ENCODE measurements around the gene COL27A1.

The COL27A1 gene

DNA sequence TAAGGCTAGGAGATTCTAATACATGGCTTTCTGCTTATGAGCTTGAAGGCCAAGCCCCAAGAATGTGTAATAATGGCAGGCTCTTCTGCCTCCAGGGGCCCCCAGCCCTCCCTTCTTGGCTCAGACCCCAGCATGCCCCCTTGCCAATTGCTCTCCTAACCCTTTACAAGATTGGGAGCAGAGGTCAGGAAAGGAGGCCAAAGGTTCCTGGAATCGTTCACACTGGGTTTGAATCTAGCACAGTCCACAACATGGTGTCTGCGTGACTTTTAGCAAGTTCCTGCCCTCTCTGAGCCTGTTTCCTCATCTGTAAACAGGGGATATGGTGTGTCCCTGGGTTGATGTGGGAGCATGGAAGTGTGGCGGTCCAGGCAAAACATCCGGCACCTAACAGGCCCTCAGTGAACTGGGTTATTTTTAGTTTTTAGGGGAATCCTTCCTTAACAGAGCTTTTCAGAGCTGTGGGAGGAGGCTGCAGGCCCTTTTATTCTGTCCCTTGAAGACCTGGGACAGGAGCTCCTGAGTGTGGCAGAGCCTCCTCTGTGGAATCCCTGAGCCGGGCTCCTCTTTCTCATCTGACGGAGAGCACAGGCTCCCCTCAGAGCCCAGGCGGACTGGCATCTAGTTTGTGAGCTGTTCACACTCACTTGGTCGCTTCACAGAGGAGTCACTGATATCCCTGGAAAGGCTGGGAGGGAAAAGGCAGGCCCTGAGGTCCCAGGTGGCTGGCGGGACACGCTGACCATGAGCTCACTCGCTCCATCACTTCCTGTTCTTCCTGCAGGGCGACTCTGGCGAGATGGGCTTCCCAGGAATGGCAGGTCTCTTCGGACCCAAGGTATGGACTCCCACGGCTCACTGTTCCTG is 144.2 kb downstream of the COL27A1 start:
- DNase-seq (ENCODE audit: extremely low read depth in 1 of 2, low read depth in 1 of 2): no peak

- DNase-seq (ENCODE audit: extremely low read depth in 1 of 2, low read depth in 1 of 2): no peak
Measured at GRCh38 chr9:114300153-114300845, 145.0 kb downstream of the COL27A1 start.

- DNase-seq (ENCODE audit: extremely low read depth in 1 of 2, low read depth in 1 of 2): no peak
Measured at GRCh38 chr9:114300846-114301797, 145.8 kb downstream of the COL27A1 start.

DNA sequence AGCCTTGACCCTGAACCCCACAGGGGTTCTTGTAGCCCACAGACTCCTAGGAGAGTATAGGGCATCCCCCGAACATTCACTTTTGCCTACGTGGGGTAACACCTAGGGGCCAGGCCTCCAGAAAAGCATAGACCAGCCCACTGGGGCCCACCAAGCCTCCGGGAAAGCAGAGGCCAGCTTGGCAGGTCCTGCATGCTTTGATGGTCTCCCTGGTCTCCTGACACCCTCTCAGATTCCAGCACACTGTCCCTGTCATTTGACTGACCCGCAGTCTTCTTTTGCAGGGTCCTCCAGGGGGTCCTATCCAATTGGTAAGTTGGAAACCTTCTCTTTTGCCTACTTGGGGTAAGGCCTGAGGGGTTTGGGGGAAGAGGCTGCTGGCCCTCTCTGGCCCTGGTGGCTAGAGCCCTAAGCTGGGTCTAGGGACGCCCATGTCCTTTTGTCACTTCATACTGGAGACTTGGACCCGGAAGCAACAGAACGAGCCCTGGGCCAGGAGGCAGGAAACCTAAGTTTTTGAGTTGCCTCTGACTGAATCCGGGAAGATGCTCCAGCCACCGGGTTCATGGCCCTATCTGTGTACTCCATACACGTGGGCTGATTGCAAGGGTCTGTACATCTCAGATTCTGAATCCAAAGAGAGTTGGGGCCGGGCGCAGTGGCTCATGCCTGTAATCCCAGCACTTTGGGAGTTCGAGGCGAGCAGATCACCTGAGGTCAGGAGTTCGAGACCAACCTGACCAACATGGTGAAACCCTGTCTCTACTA is 146.6 kb downstream of the COL27A1 start:
- DNase-seq (ENCODE audit: extremely low read depth in 1 of 2, low read depth in 1 of 2): no peak

GRCh38 chr9:114302727-114303126 is 147.4 kb downstream of the COL27A1 start:
- no peak for DNase-seq (ENCODE audit: extremely low read depth in 1 of 2, low read depth in 1 of 2)

DNA sequence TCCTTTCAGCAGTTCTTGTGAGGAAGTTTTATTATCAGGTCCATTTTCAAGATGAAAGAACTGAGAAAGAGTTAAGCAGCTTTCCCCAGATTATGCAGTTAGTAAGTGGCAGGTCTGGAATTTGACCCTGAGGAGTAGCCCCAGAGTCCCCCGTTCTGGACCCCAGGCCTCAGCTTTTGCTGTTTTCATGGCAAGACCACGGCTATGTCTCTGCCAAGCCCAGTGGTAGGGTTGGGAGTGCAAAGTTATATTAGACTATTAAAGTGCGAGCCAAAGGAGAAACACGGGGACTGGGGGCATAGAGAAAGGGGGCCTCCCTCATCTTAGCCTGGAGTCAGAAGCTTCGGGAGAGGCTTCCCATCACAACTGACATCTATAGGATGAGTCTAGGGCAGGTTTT is 148.2 kb downstream of the COL27A1 start:
- no peak for DNase-seq (ENCODE audit: extremely low read depth in 1 of 2, low read depth in 1 of 2)

- no peak for DNase-seq (ENCODE audit: extremely low read depth in 1 of 2, low read depth in 1 of 2)
Measured at GRCh38 chr9:114303977-114304376, 148.6 kb downstream of the COL27A1 start.

DNA sequence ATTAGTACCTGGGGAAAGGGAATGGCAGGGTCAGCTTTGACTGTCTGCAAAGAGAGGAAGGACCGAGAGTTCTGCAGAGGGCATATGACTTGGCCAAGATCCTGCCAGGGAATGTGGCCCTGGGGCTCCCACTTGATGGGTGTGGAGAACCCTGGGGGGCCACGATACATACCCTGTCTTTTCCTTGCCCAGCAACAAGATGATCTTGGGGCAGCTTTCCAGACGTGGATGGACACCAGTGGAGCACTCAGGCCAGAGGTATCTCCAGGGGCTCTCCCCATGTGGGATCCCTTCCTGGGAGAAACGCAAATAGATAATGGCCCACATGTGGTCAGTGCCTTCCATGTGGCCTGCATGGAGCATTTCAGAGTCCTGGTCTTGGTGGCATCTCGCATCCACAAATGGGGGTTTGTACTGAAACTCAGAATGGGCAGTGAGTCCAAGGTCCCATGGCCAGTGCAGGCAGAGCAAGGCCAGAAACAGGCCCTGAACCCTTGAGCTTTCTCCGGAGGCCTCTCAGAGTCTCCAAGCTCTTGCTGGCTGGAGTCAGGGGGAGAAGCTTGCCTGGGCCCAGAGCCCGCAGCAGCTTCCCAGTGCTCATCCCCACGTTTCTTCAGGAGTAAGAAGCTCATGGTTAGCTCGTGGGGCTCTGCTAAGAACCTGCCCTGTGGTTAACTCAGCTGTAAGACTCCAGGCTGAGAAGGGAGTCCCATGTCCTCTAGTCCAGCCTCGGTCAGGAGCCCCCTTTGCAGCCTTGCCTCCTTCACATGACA is 149.3 kb downstream of the COL27A1 start:
- no peak for DNase-seq (ENCODE audit: extremely low read depth in 1 of 2, low read depth in 1 of 2)

- no peak for DNase-seq (ENCODE audit: extremely low read depth in 1 of 2, low read depth in 1 of 2)
Measured at GRCh38 chr9:114307899-114308267, 152.5 kb downstream of the COL27A1 start.

GRCh38 chr9:114308361-114308950 is 153.1 kb downstream of the COL27A1 start:
- no peak for DNase-seq (ENCODE audit: extremely low read depth in 1 of 2, low read depth in 1 of 2)

DNA sequence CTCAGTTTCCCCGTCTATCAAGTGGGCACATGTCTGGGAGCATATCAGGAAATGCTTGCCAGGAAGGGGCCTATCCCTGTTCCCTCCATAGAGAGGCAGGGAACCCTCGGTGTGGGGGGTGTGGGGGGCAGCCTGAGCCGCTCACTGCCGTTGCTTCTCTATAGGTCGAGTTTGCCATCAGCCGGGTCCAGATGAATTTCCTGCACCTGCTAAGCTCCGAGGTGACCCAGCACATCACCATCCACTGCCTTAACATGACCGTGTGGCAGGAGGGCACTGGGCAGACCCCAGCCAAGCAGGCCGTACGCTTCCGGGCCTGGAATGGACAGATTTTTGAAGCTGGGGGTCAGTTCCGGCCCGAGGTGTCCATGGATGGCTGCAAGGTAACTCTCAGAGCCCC is 153.8 kb downstream of the COL27A1 start:
- no peak for DNase-seq (ENCODE audit: extremely low read depth in 1 of 2, low read depth in 1 of 2)

DNA sequence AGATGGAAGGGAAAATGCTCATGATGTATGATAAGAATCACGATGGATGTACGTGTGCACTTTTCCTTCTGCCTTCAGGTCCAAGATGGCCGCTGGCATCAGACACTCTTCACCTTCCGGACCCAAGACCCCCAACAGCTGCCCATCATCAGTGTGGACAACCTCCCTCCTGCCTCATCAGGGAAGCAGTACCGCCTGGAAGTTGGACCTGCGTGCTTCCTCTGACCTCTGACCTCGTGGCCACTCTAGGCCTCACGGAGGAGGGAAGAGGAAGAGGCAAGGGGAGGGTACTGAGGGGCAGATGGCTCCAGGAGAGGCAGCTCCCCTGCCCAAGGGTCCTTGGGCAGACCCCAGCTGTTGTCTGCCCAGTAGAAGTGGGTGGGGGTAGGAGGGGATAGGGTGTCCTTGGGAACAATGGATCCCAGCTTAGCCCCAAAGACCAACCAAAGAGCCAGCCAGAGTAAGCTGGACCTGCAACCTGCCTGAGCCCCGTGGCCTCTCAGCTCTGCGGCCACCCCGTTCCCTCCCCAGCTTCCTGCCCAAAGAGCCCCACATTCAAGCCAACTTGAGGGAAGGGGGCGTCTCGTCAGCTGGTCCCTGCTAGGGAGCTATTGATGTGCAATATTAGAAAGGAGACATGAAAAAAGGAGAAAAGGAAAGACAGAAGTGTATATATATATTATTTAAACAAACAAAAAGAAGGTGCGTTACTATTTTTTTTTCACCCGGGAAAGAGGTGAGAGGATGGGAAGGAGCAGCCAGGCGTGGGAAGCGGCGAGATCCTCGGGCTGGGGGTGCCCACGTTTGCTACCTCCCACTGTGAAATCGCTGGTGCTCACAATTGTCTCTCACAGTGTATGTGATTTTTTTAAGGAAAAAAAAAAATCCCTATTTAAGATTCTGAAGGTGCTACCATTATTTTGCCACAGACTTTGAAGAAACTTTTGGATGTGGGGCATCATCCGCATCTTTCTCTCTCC is 155.4 kb downstream of the COL27A1 start:
- DNase-seq (ENCODE audit: extremely low read depth in 1 of 2, low read depth in 1 of 2): no peak

- no peak for DNase-seq (ENCODE audit: extremely low read depth in 1 of 2, low read depth in 1 of 2)
Measured at GRCh38 chr9:114311571-114312512, 156.5 kb downstream of the COL27A1 start.

GRCh38 chr9:114312513-114312875 is 157.2 kb downstream of the COL27A1 start:
- no peak for DNase-seq (ENCODE audit: extremely low read depth in 1 of 2, low read depth in 1 of 2)

DNA sequence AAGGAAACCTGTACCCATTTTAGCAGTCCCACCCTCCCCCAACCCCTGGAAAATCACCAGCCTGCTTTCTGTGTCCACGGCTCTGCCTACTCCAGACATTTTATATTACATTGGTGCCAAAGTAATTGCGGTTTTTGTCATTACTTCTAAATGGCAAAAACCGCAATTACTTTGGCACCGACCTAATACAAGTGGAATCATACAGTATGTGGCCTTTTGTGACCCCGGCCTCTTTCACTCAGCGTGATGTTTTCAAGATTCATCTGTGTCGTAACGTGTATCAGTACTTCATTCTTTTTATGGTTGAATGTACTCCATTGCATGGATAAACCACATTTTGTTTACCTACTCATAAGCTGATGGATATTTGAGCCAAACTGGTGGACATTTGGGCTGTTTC is 157.8 kb downstream of the COL27A1 start:
- no peak for DNase-seq (ENCODE audit: extremely low read depth in 1 of 2, low read depth in 1 of 2)

GRCh38 chr9:114314256-114314867 is 159.0 kb downstream of the COL27A1 start:
- no peak for DNase-seq (ENCODE audit: extremely low read depth in 1 of 2, low read depth in 1 of 2)

Measured in activated CD8-positive, alpha-beta memory T cell treated with anti-CD3 and anti-CD28 coated beads for 1 hour (primary cell).